ENCODE measurements around the gene LPCAT3.
"Not testable (repeated sequence)": the region's sequence is repeated elsewhere in the genome, so short reads cannot be mapped to it uniquely, and the experiment has no call there.

LPCAT3 gene

DNA sequence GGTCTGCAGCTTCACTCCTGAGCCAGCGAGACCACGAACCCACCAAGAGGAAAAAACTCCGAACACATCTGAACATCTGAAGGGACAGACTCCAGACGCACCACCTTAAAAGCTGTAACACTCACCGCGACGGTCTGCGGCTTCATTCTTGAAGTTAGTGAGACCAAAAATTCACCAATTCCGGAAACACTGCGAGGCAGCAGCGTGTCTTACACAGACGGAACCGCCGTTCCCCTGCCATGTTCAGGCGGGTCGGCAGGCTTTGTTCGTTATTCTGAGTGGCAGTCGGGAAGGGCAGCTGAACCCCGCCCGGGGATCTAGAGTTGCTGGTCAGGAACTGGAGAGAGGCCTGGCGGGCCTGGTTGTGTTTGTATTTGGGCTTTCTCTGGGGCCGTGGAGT is 20.3 kb upstream of the LPCAT3 start:
- no peak for DNase-seq (ENCODE audit: low read depth in 1 of 2, low spot score in 1 of 2)

DNA sequence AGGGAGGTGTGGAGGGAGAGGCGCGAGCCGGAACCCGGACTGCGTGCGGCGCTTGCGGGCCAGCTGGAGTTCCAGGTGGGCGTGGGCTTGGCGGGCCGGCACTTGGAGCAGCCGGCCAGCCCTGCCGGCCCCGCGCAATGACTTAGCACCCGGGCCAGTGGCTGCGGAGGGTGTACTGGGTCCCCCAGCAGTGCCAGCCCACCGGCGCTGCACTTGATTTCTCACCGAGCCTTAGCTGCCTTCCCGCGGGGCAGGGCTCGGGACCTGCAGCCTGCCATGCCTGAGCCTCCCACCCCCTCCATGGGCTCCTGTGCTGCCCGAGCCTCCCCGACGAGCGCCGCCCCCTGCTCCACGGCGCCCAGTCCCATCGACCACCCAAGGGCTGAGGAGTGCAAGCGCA is 19.1 kb upstream of the LPCAT3 start:
- not testable (repeated sequence) for DNase-seq (ENCODE audit: low read depth in 1 of 2, low spot score in 1 of 2)

DNA sequence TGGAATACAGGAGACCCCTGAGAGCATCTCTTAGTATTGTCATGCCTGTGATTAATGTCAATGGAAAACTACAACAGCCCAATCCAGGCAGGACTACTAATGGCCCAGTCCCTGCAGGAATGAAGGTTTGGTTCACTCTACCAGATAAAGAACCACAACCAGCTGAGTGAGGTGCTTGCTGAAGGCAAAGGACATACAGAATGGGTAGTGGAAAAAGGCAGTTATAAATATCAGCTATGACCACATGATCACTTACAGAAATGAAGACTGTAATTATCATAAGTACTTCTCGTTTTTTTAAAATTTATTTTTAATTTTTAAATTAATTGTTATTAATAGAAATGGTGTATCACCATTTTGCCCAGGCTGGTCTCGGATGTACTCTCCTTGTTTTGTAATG is 17.2 kb upstream of the LPCAT3 start:
- no peak for DNase-seq (ENCODE audit: low read depth in 1 of 2, low spot score in 1 of 2)

DNA sequence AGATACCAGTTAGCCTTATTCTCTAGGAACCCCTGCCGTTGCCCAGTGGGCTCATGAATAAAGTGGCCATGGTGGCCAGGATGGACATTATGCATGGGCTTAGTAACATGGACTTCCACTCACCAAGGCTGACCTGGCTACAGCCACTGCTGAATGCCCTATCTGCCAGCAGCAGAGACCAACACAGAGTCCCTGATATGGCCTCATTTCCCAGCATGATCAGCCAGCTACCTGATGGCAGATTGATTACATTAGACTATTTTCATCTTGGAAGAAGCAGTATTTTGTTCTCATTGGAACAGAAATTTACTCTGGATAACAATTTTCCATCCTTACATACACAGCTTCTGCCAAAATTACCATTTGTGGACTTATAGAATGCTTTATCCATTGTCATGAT is 16.2 kb upstream of the LPCAT3 start:
- DNase-seq (ENCODE audit: low read depth in 1 of 2, low spot score in 1 of 2): no peak

DNA sequence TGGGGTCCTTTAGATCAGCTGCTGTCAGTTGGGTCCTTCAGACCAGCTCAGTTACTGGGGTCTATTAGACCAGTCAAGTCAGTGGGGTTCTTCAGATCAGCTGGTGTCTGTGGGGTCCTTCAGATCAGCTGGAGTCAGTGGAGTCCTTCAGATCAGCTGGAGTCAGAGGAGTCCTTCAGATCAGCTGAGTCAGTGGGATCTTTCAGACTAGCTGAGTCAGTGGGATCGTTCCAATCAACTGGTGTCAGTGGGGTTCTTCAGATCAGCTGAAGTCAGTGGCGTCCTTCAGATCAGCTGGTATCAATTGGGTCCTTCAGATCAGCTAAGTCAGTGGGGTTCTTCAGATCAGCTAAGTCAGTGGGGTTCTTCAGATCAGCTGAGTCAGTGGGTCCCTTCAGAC is 14.7 kb upstream of the LPCAT3 start:
- no peak for DNase-seq (ENCODE audit: low read depth in 1 of 2, low spot score in 1 of 2)

DNA sequence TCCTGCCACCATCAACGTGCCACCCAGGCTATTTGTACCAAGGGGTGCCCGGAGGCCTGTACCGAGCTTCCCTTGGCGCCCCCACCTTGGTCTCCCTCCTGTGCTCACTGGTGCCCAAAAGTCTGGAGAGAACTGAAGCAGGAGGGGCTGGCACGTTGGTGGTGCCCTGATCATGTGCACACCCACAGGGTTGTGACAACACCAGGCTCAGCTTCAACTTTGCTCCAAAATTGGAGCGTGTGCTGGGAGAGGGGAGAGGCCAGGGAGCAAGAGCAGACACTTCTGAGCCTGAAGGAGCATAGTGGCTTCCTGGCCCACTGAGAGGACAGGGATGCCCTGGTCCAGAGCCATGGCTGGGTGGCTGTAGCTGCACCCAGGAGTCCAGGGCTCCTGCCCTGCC is 13.0 kb upstream of the LPCAT3 start:
- DNase-seq (ENCODE audit: low read depth in 1 of 2, low spot score in 1 of 2): no peak

DNA sequence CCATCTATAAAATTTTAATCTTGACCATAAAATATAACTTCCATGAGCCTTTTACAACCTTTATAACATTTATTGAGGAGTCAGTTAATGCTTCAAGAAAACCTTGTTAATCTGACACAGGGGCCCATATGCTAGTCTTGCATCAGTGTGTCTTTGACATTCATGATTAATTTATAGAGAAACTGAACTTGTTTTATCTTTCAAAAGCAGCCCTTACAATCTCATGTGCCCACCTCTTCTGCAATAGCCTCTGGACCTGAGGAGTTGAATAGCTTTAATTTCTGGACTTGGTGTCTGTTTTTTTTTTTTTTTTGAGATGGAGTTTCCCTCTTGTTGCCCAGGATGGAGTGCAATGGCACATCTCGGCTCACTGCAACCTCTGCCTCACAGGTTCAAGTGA is 8.6 kb upstream of the LPCAT3 start:
- DNase-seq (ENCODE audit: low read depth in 1 of 2, low spot score in 1 of 2): no peak

DNA sequence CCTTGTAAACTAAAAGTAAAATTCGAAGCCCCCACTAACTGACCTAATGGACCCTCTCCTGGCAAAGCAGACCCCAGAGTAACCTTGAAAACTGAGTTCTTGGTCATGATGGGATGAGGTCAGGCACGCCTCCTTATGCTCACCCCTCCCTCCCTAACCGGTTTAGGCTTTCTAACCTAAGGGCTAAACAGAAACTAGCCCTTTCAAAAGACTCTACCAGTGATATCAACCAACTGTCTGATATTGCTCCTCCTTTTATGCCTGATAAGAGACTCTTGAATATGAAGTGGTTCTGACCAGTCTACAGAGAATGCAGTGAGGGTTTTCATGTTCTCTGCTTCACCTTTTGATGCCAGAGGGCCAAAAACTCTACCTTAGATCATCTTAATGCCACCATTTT is 4.8 kb upstream of the LPCAT3 start:
- DNase-seq (ENCODE audit: low read depth in 1 of 2, low spot score in 1 of 2): no peak

DNA sequence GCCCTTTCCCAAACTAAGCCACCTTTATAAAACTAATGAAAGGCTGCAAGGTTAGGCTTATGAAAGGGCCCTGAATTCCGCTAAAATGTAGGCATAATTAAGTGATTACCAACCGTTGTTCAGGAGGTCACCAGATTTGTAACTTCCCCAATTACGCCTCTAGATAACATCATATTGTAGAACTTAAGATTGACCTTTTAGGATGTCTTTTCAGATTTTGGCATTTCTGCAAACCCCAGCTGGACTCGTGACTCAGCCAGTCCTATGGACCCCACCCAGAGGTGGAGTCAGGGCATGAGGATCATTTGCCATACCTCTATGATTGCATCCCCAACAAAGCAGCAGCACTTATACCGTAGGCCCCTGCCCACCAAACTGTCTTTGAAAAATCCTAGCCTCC is 3.7 kb upstream of the LPCAT3 start:
- DNase-seq (ENCODE audit: low read depth in 1 of 2, low spot score in 1 of 2): no peak

DNA sequence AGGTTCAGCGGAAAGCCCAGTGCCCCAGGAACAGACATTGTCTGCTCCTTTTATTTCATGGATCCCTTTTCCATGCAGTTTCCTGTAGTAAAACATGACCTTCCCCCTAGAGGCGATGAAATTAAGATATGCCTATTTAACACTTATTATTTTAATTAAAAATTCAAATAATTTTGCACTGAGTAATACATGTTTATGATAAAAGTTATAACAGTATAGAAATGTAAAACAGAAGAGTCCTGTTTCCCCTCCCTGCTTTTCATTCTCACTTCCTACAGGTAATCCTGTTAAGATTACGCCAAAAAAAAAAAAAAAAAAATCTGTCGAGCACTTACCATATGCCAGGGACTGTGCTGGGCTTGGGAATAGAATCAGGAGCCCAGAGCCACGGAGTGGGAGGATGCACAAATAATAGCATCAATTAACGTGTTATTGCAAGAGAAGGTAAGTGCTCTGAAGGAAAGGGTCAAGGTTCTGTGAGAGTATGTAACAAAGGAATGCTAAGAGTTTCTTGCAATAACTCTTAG is 830 bp upstream of the LPCAT3 start:
- DNase-seq (ENCODE audit: low read depth in 1 of 2, low spot score in 1 of 2): no peak

DNA sequence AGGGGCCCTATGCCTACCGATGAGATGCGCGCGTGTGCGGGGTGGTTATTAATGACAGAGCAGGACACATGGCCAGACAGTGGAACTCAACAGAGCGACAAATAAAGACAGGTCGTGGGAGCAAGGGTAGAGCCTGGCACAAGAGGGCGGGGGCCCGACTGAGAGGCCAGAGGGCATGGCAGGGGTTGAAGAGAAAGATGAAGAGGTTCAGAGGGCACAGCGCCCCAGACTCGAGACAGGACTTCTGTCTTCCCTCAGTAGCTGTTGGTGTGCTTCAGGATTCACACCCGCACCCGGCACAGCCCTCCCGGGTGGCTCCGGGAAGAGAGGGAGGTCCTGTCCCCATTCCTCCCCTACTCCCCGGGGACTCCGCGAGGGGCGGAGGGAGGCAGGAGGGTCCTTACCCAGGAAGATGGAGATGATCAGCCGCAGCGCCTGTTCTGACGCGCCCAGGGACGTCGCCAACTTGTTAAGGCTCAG is 366 bp downstream of the LPCAT3 start:
- no peak for DNase-seq (ENCODE audit: low read depth in 1 of 2, low spot score in 1 of 2)

DNA sequence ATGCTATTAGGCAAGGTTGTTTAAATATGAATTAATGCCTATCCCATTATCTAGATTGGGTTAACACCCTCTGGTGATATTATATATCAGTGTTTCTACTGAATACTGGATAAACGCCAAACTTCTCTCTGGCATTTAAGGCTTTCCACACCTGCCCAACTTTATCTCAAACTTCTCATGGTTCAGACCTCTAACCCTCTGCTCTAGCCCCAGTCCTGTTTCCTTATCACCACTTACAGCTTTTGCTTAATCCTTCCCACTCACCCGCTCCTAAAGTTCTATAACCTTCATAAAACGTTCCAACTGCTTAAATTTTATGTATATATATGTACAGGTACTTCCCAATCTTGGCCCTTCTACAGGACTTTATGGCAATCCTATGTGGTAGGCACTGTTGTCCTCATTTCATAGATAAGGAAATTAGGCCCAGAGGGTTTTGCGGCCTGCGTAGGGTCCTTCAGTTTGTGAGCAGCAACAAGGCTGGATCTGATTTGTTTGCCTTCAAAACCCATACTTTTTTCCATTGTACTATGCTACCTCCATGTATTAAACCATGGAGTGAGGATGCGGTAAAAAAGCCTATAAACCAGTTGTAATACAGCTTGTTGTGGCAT is 1.2 kb downstream of the LPCAT3 start:
- no peak for DNase-seq (ENCODE audit: low read depth in 1 of 2, low spot score in 1 of 2)

DNA sequence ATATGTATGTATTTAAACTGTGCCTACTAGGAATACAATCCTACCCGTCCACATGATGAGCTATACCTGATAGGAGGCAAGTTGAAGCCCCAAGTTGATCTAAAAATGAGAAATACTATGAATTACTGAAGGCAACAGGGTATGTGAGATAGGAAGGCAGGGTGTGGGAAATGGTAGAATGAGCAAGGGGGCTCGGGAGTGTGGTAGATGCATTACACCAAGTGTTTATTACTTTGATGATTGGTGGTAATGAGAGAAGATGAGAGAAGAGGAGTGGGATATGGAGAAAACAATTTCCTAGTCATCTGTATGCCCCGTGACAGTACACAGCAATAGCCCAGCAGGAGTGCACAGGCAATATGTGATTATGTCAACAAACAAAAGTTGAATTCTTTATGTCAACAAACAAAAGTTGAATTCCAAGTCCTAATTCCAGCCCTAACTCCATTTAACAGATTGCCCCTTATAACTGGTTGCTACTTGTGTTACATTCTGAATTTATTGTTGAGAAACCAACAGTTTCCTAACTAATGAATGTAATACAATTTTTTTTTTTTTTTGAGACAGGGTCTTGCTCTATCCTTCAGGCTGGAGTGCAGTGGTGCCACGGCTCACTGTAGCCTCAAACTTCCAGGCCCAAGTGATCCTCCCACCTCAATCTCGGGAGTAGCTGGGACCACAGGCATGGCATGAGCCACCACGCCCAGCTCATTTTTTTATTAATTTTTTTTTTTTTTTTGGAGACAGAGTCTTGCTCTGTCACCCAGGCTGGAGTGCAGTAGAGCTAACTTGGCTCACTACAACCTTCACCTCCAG is 2.5 kb downstream of the LPCAT3 start:
- no peak for DNase-seq (ENCODE audit: low read depth in 1 of 2, low spot score in 1 of 2)

DNA sequence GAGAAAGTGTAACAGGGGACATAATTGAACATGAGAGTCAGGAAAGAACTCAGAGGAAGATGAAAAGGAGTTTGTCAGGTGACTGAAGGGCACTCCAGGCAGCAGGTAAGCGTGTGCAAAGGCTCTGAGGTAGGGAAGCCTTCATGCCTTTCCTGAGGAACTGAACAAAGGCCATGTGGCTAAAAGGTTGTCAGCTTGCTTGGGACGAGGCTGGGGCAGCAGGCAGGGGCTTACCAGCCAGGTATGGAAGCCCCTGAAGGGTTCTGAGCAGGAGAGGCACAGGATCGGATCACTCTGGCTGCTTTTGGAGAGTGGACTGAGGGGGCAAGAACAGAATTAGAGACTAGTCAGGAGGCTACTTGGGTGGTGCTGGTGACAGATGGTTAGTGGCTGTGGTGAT is 5.2 kb downstream of the LPCAT3 start:
- no peak for DNase-seq (ENCODE audit: low read depth in 1 of 2, low spot score in 1 of 2)

DNA sequence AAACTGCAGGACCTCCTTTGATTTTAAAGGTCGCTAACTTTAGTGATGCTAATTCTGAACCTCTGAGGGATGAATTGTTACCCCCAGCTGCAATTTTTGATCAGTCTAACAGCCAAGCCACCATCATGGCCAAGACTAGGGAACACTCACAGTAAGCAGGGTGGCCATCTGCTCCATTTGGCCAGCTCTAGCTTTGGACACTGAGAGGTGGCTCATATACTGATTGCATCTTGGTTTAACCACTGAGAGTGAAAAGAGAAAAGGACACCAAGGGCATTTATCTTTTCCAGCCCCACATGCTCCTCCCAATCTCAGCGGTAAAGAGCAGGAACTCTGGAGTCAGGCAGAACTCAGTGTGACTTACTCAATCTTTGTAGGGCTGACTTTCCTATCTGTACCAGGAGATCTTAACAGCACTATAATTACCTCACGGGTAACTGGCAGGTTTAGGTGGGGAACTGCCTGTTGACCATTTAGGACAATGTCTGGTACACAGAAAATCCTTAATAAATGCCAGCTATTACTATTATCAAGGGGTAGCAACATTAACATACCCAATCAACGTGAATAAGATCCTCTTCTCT is 6.2 kb downstream of the LPCAT3 start:
- DNase-seq (ENCODE audit: low read depth in 1 of 2, low spot score in 1 of 2): no peak

DNA sequence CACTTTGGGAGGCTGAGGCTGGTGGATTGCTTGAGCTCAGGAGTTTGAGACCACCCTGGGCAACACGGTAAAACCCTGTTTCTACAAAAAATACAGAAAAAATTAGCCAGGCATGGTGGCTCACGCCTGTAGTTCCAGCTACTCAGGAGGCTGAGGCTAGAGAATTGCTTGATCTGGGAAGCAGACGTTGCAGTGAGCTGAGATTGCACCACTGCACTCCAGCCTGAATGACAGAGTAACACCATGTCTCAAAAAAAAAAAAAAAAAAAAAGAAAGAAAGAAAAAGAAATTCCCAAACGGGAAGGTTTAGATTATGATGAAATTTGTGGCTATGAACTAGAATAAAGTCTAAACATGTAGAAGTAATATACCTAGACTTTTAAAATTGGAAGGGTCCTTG is 6.9 kb downstream of the LPCAT3 start:
- not testable (repeated sequence) for DNase-seq (ENCODE audit: low read depth in 1 of 2, low spot score in 1 of 2)

DNA sequence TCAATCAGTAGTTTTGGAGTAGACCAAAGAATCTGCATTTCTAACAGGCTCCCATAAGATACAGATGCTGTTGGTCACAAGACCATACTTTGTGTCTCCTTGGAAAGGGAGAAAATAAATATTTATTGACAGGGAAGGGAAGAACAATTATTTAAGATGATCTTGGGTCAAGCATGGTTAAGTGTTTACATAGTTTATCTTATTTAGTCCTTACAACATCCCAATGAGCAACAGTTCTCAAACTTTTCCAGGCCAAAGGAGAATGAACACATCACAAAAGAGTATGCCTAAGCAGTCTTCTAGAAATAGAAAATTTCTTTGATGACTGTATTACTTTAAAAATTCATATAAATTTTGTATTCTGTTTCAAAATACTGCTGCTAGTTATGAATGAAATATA is 8.8 kb downstream of the LPCAT3 start:
- DNase-seq (ENCODE audit: low read depth in 1 of 2, low spot score in 1 of 2): no peak

DNA sequence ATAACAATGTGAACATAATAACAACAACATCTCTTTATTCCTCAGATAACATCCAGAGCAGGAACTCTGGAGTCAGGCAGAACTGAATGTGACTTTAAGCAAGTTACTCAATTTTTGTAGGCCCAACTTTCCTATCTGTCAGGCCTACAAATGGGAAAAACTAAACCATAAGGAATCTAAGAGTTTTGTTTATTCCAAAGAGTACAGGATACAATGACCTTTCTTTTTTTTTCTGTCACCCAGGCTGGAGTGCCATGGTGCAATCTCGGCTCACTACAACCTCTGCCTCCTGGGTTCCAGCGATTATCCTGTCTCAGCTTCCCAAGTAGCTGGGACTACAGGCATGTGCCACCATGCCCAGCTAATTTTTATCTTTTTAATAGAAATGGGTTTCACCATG is 9.4 kb downstream of the LPCAT3 start:
- DNase-seq (ENCODE audit: low read depth in 1 of 2, low spot score in 1 of 2): no peak

DNA sequence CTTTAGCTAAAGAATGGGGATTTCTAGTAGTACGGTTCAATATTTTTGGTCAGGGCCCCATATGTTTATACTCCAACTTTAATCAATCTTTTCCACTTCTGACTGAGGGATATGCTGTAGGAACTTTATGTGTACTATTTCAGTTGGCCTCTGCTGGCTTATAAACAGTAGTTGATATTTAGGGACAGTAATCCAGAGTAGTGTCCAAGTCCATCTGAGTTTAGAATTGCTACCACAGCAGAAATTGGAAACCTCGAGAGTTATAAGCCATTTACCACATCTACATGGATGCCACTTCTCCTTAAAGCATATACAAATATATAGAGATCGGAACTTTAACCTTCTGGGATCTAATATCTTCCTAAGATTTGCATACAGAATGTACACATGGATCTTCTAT is 11.6 kb downstream of the LPCAT3 start:
- no peak for DNase-seq (ENCODE audit: low read depth in 1 of 2, low spot score in 1 of 2)

DNA sequence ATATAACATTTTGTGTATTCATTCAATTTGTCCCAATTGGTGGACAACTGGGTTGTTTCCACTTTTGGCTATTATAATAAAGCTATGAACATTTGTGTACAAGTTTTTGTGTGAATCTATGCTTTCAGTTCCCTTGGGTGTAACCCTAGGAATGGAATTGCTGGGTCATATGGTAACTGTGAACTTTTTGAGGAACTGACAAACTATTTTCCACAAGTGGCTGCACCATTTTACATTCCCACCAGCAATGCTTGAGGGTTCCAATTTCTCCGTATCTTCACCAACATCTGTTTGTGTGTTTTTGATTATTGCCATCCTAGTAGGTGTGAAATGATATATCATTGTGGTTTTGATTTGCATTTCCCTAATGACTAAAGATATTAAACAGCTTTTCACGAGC is 13.0 kb downstream of the LPCAT3 start:
- no peak for DNase-seq (ENCODE audit: low read depth in 1 of 2, low spot score in 1 of 2)

DNA sequence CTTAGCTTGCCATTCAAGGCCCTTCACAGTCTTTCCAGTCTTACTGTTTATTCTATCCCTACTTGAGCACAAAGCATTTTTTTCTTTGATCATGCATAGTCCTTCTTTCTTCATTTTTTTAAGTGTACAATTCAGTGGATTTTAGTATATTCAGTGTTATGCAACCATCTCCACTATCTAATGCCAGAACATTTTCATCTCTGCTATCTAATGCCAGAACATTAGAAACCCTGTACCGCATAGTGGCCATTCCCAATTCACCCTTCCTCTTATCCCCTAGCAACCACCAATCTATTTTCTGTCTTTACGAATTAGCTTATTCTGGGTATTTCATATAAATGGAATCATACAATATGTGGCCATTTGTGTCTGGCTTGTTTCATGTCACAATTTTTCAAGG is 13.4 kb downstream of the LPCAT3 start:
- DNase-seq (ENCODE audit: low read depth in 1 of 2, low spot score in 1 of 2): no peak

DNA sequence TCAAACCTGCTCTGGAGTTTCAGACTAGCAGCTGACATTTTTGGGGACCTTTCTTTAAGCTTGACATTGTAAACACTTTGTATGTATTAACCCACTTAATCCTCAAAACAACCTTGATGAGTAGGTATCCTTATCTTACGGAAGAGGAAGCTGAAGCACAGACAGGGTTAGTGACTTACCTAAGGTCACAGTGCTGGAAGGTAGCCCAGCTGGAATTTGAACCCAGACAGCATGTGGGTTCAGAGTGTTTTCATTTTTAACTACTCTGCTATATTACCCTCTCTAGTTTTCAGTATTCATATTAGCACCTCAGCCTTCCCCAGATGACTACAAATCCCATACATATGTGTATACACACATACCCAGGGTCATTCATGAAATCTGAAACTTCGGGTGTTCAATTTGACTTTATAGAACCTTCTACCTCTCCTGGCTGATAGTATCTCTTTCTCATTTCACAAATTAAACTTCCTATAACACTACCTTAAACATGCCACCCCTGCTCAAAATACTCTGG is 13.9 kb downstream of the LPCAT3 start:
- no peak for DNase-seq (ENCODE audit: low read depth in 1 of 2, low spot score in 1 of 2)
